Nephron (organoid): Measurements from ENCODE around the gene SCN2B.

Experiments used
- H3K27ac Mint-ChIP-seq, 3 experiments: 2 replicates each; pipeline ENCODE4 v1.8.0; 2020; ENCODE audit warnings: mixed read lengths in 3 of 3, mild to moderate bottlenecking in 2 of 3, moderate library complexity in 1 of 3
- H3K27me3 Mint-ChIP-seq: 2 replicates; pipeline ENCODE4 v1.8.0; 2021; ENCODE audit warnings: low read depth, mild to moderate bottlenecking, moderate library complexity, mixed read lengths
- H3K36me3 Mint-ChIP-seq: 2 replicates; pipeline ENCODE4 v1.8.0; 2020; ENCODE audit warnings: low read depth, mixed read lengths
- H3K4me1 Mint-ChIP-seq: 2 replicates; pipeline ENCODE4 v1.8.0; 2020; ENCODE audit warnings: mixed read lengths
- H3K4me3 Mint-ChIP-seq, 3 experiments: 2 replicates each; pipeline ENCODE4 v1.8.0; 2020; ENCODE audit warnings: mild to moderate bottlenecking in 3 of 3, mixed read lengths in 3 of 3, moderate library complexity in 2 of 3
- H3K9me3 Mint-ChIP-seq: 2 replicates; pipeline ENCODE4 v1.8.0; 2020; ENCODE audit warnings: mixed read lengths
- TF ChIP-seq, protein P1 (sequence below), 3 experiments: fragments of 200-600 bp; sonication (generic); IDR thresholded peaks; one replicate each; pipeline ENCODE4 v1.5.0; 2021; ENCODE audit warnings: antibody characterized with exemption in 3 of 3; ENCODE audit not compliant: unreplicated experiment in 3 of 3

SCN2B gene, protein sequence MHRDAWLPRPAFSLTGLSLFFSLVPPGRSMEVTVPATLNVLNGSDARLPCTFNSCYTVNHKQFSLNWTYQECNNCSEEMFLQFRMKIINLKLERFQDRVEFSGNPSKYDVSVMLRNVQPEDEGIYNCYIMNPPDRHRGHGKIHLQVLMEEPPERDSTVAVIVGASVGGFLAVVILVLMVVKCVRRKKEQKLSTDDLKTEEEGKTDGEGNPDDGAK

DNA sequence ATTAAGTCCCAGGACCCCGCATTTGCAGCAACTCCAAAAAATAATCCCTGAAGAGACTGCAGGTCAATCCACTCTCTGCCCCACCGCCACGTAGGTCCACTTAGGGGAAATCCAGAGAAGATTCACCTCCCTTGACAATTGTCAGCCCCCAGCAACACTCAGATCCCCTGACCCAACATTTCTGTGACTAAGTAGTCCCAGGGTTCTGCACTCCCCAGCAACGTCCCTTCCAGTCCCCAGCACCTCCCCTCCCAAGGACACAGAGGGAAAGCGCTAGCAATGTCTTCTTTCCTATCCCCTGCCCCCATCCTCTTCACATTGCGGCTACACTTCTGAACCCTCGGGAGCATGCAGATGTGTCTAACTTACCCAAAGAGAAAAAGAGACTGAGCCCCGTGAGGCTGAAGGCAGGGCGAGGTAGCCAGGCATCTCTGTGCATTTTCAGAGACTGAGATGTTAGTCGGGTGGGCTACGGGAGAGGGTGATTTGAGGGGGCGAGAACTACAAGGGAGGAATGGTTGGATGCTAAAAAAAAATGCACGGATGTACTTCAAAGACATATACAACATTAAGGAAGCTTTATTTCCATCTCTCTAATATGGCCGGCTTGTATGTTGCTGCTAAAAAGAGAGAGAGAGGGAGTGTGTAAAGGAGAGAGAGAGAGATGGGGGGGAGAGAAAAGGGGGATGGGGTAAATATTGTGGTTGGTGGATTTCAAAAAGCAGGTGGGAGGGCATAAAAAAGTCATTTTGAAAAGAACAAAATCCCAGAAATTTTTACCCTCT, at the start of gene SCN2B:
Gene SCN2B, minus strand, starts transcription at position 647 of the 785 bp plus-strand sequence. Its CDS starts 208 bp downstream, at position 439.
- Mint-ChIP-seq H3K9me3 (no peaks in the 10 kb centered on the region), H3K27me3 (peaks cover 30% of the 10 kb centered on the region), H3K4me1 (peaks cover 41% of the 10 kb centered on the region), H3K4me3 (peak within 1 kb of the TSS; percentile 88 to 95 (median 91)), H3K27ac (peak within 1 kb of the TSS; percentile 94 to 98 (median 97)), H3K36me3 (no peaks in the 10 kb centered on the region)
- TF ChIP-seq, protein P1, sequence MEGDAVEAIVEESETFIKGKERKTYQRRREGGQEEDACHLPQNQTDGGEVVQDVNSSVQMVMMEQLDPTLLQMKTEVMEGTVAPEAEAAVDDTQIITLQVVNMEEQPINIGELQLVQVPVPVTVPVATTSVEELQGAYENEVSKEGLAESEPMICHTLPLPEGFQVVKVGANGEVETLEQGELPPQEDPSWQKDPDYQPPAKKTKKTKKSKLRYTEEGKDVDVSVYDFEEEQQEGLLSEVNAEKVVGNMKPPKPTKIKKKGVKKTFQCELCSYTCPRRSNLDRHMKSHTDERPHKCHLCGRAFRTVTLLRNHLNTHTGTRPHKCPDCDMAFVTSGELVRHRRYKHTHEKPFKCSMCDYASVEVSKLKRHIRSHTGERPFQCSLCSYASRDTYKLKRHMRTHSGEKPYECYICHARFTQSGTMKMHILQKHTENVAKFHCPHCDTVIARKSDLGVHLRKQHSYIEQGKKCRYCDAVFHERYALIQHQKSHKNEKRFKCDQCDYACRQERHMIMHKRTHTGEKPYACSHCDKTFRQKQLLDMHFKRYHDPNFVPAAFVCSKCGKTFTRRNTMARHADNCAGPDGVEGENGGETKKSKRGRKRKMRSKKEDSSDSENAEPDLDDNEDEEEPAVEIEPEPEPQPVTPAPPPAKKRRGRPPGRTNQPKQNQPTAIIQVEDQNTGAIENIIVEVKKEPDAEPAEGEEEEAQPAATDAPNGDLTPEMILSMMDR (IDR thresholded peaks at IDR 0.05; ENCODE audit: unreplicated experiment in 3 of 3), result no peak

DNA sequence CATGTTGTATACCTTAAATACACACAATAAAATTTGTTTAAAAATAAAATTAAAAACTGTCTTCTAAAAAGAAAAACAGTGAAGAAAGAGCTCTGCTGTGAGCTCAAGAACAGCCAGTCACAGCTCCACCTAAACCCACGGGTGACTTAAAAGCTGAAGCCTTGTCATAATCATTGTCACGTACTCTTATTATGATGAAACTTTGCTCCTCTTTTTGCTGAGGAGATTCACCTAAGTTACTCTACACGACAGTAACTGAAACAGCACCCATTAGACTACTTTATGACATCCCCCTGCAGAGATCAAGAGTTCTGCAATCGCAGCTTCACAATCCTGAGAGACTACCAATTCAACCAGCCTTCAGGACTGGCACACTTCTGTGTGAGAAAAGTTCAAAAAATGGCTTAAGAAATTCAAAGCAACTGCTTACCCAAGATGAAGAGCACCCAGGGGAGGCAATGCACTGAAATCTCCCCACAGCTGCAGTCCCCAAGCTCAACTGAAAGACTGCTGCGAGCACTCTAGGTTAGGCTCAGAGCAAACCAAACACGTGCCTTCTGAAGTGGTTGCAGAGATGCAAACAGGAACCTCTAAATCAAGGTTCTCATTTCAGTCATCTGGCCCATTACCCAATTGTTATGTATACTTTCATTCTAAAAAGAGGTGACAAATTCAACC, 48.2 kb upstream of the SCN2B start, which contains the start of gene JAML:
Gene JAML, minus strand, starts transcription at position 501 of the 678 bp plus-strand sequence. CDS start 10,145 bp downstream, outside the sequence.
- H3K27me3 Mint-ChIP-seq, result peaks cover 50% of the 10 kb centered on the region
- H3K36me3 Mint-ChIP-seq, result no peaks in the 10 kb centered on the region
- no peak within 1 kb of the TSS for H3K4me3 Mint-ChIP-seq

DNA sequence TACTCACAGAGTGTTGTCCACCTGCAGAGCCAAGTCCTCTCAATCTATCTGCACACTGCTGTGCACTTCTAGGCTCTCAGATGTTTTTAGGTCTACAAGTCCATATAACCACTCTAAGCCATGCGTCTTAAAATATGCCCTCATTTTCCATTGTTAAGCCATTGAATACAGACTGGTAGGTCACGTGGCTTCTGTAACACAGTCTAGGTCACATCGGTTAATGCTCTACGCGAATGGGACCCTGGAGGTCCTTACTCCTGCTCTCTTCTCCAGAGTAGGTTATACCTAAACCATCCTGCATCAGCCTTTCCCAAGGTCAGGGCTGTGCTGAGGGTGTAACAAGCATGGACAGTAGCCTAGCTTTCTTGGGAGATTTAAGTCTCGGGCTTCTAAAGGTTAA, 47.6 kb upstream of the SCN2B start:
- no peaks in the 10 kb centered on the region for H3K4me1 Mint-ChIP-seq
- H3K27me3 Mint-ChIP-seq, result peaks cover 57% of the 10 kb centered on the region
- H3K4me3 Mint-ChIP-seq, result no peak overlapping the region
- no peak overlapping the region for H3K27ac Mint-ChIP-seq
- H3K36me3 Mint-ChIP-seq, result no peaks in the 10 kb centered on the region
- TF ChIP-seq, protein P1 (IDR thresholded peaks at IDR 0.05; ENCODE audit: unreplicated experiment in 3 of 3), result no peak
- H3K9me3 Mint-ChIP-seq, result no peaks in the 10 kb centered on the region

More for the DNA sequence above, 48.2 kb upstream of the SCN2B start, which contains the start of gene JAML:
- Mint-ChIP-seq H3K4me1 (no peaks in the 10 kb centered on the region), H3K9me3 (no peaks in the 10 kb centered on the region), H3K27ac (no peak within 1 kb of the TSS)
- TF ChIP-seq, protein P1 (IDR thresholded peaks at IDR 0.05; ENCODE audit: unreplicated experiment in 3 of 3), result no peak

DNA sequence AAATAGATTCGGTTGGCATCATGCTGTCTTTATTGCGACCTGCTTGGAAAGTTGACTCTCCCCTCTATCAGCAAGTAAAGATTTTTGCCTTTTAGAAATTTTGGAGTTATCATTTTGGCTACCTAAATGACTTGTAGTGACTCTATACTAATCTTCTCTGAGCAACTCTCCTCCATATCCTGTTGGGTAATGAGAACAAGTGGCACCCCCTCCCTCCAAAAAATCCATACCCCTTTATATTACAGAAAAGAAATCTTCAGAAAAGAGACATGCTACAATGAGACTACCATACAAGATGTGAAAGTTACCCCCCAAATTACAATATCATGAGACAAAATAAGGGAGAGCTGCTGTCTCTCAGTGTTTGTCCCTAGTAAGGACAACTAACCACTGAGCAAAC, 47.1 kb upstream of the SCN2B start:
- Mint-ChIP-seq H3K27ac (no peak overlapping the region), H3K9me3 (no peaks in the 10 kb centered on the region), H3K4me3 (no peak overlapping the region), H3K27me3 (peaks cover 60% of the 10 kb centered on the region), H3K4me1 (no peaks in the 10 kb centered on the region), H3K36me3 (no peaks in the 10 kb centered on the region)
- TF ChIP-seq, protein P1 (IDR thresholded peaks at IDR 0.05; ENCODE audit: unreplicated experiment in 3 of 3), result no peak

DNA sequence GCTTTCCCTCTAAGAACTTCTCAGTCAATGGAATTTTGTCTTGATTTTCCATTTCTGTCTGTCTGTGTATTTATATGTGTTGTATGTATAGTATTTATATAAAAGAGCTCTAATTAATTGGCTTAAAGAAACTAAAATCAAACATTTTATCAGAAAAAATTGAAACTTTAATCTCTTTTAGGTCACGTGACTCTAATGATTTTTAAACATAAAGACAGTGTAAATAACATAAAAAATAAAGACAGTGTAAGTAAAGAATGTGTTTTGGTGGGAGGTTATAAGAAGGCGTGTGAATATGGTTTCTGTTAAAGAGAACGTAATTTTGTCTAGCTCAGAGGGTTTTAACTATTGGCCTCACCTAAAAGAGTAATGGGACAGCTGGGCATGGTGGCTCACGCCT, 46.0 kb upstream of the SCN2B start:
- H3K36me3 Mint-ChIP-seq, result no peaks in the 10 kb centered on the region
- H3K27ac Mint-ChIP-seq, result no peak overlapping the region
- H3K9me3 Mint-ChIP-seq, result no peaks in the 10 kb centered on the region
- TF ChIP-seq, protein P1 (IDR thresholded peaks at IDR 0.05; ENCODE audit: unreplicated experiment in 3 of 3), result no peak
- no peak overlapping the region for H3K4me3 Mint-ChIP-seq
- H3K27me3 Mint-ChIP-seq, result peaks cover 67% of the 10 kb centered on the region
- H3K4me1 Mint-ChIP-seq, result no peaks in the 10 kb centered on the region
